NCI-H187 (cell line): ENCODE results near the gene GNAL.
"Not testable (repeated sequence)": the region's sequence is repeated elsewhere in the genome, so short reads cannot be mapped to it uniquely, and the experiment has no call there.

Source experiments
- DNase-seq, 2 experiments: peaks; one replicate each; lab custom pipeline; 2025; lab: John Stamatoyannopoulos, UW

The GNAL gene

DNA sequence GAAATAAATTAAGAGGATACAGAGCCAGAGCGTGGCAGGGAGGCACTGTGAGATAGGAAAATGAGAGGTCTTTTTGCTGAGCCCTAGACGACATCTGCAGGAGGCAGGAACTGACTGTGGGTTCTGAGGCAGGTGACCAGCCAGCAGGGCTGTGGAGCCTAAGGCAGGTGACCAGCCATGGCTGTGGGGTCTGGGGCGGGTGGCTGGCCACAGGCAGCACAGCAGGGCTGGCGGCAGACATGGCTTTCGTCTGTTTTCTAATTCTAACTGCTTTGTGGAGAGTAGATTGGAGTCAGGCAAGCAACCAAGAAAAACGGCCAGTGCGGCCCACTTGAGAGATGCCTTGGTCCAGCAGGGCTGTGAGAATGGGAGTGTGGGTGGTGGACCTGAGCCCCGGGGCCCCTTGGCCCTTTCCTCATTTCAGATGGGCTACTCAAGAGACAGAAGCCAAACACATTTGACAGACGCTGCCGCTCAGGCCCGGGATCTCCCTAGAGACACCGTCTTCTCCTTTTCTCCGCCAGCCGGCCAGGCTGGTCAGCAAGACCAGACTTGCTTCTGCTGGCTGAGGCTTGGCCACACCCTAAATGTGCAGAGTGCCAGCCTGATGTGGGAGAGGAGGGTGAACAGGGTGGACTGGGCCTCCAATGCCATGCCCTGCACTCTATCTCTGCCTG, 19.7 kb upstream of the GNAL start:
- peak; percentile 31 to 36 for DNase-seq

DNA sequence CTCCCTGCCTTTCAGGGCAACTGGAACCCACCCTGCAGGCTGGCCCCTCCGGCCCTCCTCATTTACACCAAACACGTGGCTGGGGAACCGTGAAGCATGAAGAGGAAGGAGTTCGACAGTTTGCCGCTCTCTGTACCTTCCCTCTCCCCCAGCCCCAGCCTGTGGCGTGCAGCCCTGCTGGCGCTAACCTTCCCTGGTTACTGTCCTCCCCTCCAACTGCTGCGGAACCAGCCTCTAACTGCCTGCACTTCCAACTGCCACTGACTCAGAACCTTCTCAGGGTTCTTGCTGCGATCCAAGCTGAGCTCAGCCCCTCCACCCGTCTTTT, 19.2 kb upstream of the GNAL start:
- no peak for DNase-seq

DNA sequence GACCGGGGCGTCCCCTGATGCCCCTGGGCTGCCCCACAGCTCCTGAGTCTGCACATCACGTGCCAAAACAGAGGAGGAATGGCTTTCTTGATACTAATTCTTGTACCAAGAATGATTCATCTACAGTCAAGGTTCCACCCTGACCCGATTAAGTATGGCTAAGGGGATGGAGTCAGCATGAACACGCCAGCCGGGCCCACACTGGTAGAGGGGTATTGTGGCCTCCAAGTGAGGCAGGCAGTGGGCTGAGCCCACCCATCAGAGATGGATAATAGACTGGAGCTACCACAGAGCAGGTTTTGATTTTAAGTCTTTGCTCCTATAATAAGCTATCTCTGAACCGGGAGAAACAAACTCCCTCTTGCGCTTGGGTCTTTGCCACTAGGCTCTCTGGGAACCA, 17.9 kb upstream of the GNAL start:
- DNase-seq = no peak

DNA sequence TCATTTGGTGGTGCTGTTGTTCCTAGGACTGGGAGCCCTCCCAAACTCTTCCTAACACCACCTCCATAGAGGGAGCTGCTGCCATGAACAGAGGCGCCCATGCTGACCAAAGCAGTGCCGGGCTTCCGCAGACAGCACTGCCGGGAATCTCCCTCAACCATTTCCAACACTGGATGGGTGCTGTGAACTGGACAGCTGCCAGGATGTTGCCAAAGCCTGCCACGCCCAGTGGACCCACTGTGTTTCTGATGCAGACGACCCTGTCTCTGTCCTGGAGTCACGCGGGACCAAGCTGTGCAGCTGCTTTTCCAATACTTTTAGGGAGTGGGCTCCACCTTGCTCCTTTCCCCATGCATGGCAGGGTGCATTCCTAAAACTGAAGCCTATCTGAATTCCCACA, 16.9 kb upstream of the GNAL start:
- no peak for DNase-seq

DNA sequence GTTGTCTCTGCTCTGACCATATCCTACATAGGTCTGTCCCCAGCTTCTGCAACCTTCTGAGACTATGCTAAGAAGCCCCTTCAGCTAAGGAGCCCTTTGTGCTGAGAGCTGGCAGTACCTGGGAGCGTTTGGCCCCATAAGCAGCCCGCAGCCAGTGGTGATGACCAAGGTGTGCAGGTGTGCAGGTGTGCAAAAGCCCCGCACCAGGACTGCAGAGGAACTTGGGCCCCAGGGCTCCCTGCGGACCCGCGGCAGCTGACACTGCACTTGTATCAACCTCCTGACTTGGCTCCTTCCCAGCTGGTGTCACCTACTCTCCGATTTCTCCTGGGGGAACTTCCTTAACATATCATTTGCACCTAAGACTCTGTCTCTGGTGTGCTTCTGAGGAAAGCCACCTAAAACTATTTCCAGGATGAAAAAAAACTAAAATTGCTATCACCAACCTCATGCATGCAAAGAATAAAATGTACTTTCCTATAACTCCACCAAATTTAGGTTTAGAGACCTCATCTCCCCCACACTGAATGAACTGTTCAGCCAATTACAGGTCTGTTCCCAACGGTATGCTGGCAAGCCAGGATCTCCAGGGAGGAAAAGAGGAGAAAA, 16.1 kb upstream of the GNAL start:
- DNase-seq = no peak

DNA sequence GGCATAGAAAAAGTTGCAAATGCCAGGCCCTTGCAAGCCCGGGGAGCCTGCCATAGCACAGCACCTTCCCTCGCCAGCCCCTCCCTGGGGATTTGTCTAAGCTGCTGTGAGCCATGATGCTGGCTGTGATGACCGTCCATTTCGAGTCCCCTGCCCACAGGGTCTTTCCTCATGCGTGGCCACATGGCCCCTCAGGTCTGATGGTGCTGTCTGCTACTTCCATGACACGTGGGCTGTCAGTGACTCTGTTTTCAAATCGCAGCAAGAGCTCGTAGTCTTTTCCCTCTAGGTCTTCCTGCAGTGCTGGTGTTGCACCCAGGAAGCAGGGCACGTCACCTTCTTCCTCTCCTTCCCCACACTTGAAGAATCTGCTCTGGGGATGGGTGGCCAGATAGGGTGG, 15.5 kb upstream of the GNAL start:
- DNase-seq = no peak

DNA sequence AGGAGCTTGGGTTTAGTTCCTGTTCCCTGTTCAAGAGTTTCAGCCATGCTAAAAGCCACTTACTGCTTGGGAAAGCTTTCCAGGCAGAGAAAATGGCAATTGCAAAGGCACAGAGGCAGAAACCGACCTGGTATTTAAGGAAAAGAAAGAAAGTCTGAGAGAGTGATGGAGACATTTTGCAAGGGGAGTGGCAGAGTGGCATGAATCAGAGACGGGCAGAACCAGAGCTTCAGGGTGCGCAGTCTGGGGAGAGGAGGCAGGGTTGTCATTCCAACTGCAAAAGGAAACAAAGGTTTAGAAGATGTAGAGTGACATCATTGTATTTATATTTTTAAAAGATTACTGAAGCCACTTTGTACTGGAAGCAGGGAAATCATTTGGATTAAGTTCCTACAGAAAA, 14.9 kb upstream of the GNAL start:
- DNase-seq = no peak

DNA sequence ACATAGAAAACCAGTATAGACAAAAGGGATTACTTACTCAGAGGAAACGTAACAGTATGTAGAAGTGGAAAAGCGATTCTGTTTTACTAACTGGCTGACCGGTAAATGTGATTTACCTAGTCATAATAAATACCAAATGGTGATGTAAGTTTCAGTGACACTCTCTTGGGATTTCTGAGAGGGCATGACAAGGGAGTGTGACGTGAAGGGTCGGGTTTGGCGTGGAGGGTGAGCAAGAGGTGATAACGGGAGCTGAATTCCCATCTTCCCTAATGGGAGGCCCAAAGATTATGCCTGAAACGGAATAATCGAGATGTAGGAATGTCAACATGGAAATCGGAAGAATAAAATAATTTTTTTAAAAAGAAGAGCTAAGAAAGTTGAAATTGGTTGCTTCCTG, 12.7 kb upstream of the GNAL start:
- DNase-seq = no peak

DNA sequence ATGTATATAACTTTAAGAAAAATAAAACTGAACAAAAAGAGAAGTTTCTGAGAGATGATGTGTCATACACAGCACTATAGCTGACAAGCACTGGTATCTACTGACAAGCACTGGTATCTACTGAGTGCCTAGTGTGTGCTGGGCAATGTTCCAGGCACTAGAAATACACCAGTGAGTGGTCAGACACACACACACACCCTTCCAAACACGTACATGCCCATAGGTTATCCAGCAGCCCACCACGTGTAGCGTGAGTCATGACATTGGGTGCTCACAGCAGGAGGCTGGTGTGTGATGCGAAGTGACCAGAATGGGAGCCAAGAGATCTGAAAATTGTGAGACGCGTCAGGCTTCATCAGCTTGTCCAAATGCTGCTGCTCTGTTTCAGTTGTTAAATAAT, 12.2 kb upstream of the GNAL start:
- no peak for DNase-seq

DNA sequence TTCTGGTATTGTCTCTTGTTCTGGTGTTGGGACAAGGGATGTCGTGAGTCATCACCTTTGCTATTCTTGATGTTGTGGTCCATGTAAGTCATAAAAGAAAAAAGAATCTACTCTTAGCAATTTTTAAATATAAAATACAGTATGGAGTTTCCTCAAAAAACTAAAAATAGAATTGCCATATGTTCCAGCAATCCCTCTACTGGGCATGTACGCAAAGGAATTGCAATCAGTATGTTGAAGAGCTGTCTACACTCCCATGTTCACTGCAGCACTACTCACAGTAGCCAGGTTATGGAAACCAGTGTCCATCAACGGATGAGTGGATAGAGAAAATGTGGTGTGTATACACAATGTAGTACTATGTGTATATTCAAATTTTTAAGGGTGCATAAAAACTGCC, 10.9 kb upstream of the GNAL start:
- no peak for DNase-seq

DNA sequence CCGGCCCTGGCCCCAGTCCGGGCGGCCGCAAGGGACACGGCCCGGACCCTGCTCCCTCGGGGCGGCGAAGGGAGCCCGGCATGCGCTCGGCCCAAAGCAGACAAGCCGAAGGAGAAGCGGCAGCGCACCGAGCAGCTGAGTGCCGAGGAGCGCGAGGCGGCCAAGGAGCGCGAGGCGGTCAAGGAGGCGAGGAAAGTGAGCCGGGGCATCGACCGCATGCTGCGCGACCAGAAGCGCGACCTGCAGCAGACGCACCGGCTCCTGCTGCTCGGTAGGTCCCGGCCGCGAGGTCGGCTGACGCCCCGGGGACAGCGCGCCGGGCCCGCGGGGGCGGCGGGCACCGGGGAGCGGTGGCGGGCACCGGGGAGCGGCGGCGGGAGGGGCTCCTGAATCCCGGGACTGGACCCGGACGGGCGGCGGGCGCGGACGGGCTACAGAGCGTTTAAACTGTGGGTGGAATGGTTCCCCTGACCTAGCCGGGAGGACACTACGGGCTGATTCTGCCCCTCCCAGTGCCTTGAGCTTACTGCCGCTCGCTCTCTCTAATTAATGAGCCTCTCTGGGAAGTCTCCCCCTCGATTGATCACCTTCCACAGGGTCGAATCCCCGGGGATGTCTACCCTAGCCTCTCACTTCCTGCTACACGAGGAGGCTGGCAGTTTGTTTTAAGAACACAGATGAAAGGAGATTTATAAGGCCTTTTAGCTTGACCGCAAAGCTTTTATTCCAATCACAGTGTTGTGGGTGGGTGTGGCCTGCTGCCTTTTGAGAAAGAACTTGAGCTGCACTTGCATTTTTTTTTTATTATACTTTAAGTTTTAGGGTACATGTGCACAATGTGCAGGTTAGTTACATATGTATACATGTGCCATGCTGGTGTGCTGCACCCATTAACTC, 853 bp downstream of the GNAL start:
- peak; percentile 19 to 23 for DNase-seq

DNA sequence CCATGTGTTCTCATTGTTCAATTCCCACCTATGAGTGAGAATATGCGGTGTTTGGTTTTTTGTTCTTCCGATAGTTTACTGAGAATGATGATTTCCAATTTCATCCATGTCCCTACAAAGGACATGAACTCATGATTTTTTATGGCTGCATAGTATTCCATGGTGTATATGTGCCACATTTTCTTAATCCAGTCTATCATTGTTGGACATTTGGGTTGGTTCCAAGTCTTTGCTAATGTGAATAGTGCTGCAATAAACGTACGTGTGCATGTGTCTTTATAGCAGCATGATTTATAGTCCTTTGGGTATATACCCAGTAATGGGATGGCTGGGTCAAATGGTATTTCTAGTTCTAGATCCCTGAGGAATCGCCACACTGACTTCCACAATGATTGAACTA, 1.6 kb downstream of the GNAL start:
- DNase-seq = not testable (repeated sequence)

DNA sequence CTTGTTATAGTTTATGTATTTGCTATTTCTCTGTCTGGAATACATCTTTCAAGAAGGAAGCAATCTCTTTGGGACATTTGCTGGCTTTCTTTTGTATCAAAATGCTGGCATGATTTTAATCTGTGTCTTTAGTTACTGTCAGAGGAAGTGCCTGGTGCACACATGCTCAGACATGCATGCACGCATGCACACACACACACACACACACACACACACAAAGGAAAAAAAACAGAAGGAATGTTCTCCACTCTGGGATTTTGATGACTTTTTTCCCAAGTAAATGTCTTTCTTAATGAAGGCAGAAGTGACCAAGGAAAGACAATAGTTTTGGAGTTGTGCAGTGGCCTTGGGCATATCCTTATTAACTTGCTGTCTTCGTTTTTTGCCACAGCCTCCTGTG, 6.7 kb downstream of the GNAL start:
- DNase-seq = no peak

DNA sequence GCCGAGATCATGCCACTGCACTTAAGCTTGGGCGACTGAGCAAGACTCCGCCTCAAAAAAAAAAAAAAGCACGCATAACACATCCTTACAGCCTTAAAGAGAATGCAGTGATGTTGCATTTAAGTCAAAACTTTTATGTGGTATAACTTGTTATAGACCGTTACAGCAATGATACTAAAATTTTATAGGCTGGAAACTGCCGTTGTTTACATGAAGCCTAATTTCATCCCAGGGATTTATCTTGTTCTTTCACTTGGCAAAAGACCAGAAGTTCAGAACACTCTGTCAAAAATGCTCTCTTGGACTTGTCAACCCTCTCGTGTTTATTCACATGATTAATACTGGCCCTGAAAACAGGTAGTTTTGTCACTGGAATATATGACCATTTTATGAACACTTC, 7.4 kb downstream of the GNAL start:
- no peak for DNase-seq

DNA sequence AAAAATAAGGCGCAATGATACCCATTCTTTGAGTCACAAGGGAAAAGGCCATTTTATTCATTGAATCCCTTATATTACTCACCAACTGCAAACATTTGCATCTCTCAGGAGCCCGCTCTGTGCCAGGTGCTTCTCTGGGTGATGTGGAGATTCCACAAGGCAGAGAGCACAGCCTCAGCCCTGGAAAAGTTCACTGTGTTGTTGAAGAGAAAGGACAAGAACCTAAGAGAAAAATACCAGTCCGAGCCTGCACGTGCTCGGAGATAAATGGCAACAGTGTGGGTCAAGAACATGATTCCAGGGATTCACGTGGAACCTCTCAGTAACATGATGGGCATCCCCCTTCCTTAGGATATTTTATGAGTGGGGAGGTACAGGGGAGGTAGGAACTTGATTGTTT, 11.8 kb downstream of the GNAL start:
- no peak for DNase-seq

DNA sequence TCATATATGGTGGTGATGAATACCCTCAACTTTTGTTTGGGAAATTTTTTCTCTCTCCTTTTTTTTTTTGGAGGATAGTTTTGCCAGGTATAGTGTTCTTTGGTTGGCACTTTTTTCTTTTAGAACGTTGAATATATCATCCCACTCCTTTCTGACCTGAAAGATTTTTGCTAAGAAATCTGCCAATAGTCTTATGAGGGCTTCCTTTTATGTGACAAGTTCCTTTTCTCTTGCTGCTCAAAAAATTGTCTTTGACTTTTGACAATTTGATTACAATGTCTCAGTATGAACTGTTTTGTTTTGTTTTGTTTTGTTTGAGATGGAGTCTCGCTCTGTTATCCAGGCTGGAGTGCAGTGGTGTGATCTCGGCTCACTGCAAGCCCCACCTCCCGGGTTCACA, 21.5 kb downstream of the GNAL start:
- no peak for DNase-seq

DNA sequence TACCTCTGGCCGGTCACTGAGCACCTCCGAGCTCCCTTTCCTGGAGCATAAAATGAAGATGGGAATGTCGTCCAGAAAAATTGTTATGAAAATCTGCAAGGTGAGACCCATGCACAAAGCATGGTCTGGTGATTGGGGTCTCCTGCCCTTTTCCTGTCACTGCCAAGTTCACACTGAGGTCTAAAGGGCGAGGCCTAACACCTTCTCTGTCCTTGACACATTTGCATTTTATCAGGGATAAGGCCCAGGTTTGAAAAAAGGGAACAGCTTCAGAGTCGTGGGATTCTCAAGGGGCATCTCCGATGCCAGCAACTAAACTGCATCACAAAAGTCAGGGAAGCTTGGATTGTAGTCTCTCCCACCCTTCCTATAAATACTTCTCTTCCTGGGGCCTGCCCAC, 24.7 kb downstream of the GNAL start:
- DNase-seq = no peak

DNA sequence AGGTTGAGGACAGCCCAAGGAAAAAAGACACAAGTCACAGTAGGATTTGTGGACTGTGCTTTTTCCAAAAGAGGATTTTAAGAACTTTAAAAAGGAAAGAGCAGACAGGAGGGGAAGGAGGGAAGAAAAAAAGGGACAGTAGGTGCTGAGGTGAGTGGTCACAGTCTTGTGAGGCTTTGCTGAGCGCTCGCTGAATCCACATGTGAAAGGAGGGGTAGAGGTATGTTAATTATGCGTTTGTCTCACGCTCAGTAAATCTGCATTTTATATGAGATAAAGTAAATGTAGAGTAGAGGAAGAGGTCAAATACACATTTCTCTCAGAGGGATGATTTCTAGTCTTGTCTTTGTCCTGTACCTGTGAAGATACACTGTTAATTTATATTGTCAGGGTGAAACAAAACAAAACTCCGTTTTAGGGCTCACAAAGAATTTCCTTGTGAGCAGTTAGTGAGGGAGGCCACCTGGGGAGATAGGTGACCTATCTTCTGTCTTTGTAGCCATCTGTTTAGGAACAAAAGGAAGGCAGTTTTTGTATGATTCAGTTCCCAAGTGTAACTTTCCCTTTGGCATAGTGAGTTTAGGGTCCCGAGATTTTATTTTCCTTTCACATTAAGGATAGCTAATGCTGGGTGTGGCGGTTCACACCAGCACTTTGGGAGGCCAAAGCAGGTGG, 25.3 kb downstream of the GNAL start:
- DNase-seq = no peak

DNA sequence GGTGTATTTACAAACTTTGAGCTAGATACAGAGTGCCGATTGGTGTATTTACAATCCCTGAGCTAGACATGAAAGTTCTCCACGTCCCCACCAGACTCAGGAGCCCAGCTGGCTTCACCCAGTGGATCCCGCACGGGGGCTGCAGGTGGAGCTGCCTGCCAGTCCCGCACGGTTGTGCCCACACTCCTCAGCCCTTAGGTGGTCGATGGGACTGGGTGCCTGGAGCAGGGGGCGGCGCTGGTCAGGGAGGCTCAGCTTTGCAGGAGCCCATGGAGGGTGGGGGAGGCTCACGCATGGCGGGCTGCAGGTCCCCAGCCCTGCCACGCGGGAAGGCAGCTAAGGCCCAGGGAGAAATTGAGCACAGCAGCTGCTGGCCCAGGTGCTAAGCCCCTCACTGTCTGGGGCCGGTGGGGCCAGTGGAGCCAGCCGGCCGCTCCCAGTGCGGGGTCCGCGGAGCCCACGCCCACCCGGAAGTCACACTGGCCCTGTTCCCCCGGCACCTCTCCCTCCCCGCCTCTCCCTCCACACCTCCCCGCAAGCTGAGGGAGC, 27.8 kb downstream of the GNAL start:
- not testable (repeated sequence) for DNase-seq

DNA sequence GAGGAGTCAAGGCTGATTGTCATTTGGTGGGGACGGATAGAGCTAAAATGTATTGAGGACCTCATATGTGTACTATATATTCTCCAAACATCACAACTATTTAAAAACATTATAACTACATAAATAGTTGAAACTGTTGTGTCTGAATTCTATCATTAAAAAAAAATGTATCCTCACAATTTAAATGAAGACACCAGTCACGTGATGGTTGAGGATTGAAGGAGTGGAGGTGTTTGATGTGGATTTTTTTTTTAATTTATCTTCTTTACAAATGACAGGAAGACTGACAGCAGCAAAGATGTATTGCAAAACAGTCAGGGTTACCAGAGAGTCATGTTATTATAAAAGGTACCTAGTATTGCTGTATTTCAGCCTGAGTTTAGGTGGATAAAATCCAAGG, 30.0 kb downstream of the GNAL start:
- no peak for DNase-seq

DNA sequence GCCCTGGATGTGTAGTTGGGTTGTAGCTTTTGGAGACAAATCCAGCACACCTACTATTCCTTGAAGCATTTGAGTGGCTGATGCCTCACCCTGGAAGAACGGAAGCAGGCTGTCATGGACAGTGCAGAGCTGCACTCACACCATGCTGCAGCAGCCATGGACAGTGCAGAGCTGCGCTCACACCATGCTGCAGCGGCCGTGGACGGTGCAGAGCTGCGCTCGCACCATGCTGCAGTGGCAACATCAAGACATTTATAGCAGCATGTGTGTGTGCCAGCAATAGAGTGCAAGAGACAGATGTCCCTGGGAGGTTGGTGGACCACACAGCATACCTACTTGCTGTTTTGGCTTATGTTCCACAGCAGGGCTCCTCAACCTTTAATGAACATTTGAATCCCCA, 30.6 kb downstream of the GNAL start:
- DNase-seq = no peak

DNA sequence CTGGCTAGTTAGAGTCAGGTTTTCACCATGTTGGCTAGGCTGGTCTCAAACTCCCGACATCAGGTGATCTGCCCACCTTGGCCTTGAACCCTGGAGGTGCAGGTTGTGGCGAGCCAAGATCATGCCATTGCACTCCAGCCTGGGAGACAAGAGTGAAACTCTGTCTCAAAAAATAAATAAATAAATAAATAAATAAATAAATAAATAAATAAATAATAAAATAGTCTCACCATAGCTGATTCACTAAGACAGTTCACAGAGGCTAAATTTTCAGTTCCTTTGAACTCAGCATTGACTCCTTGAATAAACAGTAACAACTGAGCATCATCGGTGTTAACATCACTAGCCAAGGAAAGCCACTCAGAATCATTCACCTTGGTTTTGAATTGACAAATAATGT, 32.7 kb downstream of the GNAL start:
- no peak for DNase-seq

DNA sequence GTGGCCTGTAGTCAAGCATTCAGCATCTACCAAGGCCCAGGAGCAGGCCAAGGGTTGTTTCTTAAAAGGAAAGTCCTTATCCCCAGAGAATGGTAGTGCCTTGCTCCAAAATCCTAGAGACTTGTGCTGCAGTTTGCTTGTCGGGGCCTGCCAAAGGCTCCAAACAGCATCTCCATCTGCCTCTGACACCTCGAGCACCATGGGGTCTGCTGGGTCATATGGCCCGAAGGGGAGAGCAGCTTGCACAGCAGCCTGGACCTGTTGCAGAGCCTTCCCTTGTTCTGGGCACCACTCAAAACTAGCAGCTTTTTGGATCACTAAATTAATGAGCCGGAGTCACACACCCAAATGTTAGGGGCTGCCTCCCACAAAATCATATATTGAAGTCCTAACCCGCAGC, 35.7 kb downstream of the GNAL start:
- no peak for DNase-seq
